GM13976 (cell line): ENCODE measurements around the gene NOS3.

Experiments
- DNase-seq: peaks from one replicate; pipeline ENCODE4 v3.0.0; 2012; ENCODE audit warnings: low spot score
- CTCF ChIP-seq: IDR thresholded peaks from 2 replicates; pipeline ENCODE4 v1.5.1; 2012; ENCODE audit warnings: borderline replicate concordance, mild to moderate bottlenecking; ENCODE audit not compliant: insufficient read depth; ENCODE audit errors: extremely low read depth, missing control alignments, control extremely low read depth
- in situ Hi-C: fragments of 300-500 bp; cut with MboI; formaldehyde crosslinking; loops from one replicate; pipeline ENCODE4 v1.12.0; 2022; ENCODE audit warnings: low sequenced_read_pairs, mixed read lengths, inconsistent platforms; ENCODE audit not compliant: unreplicated experiment

Gene NOS3

DNA sequence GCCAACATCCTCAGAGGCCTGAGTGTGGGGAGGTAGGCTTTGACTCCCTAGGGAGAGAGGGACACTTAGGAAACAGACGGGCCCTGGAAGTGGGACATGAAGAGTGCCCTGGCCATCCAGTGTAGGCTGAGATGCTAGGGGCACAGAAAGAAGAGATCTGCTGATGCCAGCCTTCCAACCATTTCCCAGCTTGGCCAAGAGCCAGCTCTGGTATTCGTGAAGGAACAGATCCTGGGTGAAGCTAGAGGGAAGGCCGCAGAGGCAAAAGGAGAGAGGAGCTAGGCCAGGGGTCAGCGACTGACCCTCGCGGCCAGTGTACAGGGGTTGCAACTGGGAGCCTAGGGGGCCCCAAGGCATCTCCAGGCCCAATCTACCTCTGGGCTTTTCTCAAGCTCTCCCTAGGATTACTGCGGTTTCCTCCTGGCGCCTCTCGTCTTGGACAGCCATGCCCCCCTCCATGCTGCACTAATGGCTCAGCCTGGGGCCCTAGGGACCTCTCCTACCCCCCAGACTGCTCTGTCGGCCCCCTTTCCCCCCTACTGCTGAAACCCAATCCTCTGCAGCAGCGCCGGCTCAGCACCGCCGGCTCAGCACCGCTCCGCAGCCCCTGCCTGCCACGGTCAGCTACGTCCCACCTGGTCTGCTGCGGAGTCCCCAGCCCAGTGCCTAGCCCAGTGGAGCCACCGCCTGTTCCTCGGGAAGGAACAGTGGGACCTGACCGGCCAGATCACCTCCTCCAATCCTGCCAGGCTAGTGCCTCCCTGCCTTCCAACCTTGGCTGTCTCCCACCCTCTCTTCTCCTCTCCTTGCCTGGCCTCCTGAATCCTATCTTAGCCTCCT, 57.4 kb downstream of the NOS3 start, which contains the start of gene ASIC3:
TSS of gene ASIC3 (plus strand) at position 556 of the 840 bp plus-strand sequence. CDS start 355 bp downstream, outside the sequence.
- no peak for TF ChIP-seq CTCF
- DNase-seq, result no peak
- in situ Hi-C loops, result no loop called here

DNA sequence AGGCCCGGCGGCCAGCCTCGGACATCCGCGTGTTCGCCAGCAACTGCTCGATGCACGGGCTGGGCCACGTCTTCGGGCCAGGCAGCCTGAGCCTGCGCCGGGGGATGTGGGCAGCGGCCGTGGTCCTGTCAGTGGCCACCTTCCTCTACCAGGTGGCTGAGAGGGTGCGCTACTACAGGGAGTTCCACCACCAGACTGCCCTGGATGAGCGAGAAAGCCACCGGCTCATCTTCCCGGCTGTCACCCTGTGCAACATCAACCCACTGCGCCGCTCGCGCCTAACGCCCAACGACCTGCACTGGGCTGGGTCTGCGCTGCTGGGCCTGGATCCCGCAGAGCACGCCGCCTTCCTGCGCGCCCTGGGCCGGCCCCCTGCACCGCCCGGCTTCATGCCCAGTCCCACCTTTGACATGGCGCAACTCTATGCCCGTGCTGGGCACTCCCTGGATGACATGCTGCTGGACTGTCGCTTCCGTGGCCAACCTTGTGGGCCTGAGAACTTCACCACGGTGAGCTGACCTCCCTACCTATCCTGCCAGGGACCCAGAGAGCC, 58.2 kb downstream of the NOS3 start:
- TF ChIP-seq CTCF, result no peak
- no peak for DNase-seq
- in situ Hi-C loops, result no loop called here

DNA sequence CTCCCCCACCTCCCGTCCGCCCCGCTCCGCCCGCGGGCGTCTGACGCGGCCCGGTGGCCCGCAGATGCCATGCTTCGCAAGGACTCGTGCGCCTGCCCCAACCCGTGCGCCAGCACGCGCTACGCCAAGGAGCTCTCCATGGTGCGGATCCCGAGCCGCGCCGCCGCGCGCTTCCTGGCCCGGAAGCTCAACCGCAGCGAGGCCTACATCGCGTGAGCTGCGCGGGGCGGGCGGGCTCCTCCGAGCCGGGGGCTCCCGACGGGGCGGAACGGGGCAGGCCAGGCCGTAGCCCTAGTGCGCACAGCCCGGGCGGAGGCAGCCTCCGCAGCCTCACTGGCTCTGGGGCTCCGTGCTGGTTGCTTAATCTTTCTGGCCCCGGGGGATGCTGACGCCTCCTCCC, 60.3 kb downstream of the NOS3 start:
- no peak for DNase-seq
- TF ChIP-seq CTCF, result no peak
- in situ Hi-C loops, result no loop called here

DNA sequence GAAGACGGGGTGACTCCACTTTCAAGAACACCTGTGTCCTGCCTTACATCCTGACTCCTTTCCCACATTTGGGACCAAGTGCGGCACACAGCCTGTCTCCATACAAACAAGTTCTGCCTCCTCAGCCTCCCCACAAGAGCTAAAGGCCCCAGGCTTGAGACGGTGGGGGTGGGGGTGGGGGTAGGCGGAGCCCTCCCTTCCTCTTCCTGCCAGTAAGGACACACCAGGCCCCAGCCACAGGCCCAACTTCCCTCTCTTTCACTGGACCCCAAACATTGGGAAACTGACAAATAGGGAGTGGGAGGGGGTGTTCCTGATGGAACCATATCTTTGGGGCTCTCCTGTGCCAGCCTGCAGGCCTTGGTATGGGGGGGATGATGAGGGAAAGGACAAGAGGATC, 62.3 kb downstream of the NOS3 start:
- DNase-seq, result no peak
- in situ Hi-C loops, result no loop called here
- no peak for TF ChIP-seq CTCF

DNA sequence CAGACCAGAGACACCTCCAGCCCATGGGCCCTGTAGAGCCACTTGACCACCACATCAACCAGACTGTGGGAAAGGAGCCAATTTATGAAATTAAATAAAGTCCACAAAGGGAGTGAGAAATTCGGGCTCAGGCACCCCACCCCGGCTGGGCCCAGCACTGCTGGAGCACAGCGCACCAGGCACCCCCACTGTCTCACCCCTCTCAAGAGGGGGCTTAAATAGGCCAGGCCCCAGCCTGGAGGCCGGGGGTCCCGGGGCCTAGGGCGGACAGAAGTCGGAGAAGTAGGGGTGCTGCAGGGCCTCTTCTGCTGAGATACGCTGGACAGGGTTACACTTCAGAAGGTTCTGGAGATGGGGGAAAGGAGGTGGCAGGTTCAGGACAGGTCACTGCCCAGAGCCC, 62.9 kb downstream of the NOS3 start:
- TF ChIP-seq CTCF, result no peak
- DNase-seq, result no peak
- in situ Hi-C loops, result no loop called here

DNA sequence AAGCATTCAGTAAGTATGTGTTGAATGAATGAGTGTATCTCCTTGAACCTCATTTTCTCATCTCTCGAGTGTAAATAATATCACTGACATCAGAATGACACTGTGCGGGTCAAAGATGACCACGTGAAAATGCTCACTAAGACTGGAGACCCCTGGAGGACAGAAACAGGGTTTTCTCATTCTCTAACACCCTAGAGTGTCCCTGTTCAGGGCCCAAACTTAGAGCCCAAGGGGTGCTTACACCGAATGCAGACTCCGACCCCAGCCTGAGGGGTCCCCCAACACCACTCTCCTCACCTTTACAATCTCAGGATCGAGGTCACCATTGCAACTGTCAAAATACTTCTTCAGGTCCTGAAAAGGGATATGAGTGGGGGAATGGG, 65.5 kb downstream of the NOS3 start:
- DNase-seq, result no peak
- in situ Hi-C loops, result no loop called here
- TF ChIP-seq CTCF, result no peak
